Central memory CD8-positive, alpha-beta T cell (primary cell): ENCODE data around the gene AQP5.

Experiments used
- ATAC-seq: fragments of 150-1000 bp; cut with Tn5 transposase; replicated peaks from 2 replicates; pipeline ENCODE4 v1.10.0; 2022; ENCODE audit warnings: mild to moderate bottlenecking, moderate FRiP score, moderate number of reproducible peaks; ENCODE audit not compliant: poor library complexity, severe bottlenecking; ENCODE audit errors: extremely low read depth
- DNase-seq, 2 donors: peaks; one replicate each; pipeline ENCODE4 v3.0.0; 2021; ENCODE audit warnings: low spot score in 2 of 2
- H3K27ac Mint-ChIP-seq: one replicate; pipeline ENCODE4 v1.8.0; 2022; ENCODE audit warnings: low read depth, mild to moderate bottlenecking, moderate library complexity, mixed read lengths
- H3K27me3 Mint-ChIP-seq: one replicate; pipeline ENCODE4 v1.8.0; 2022; ENCODE audit warnings: mixed read lengths
- H3K36me3 Mint-ChIP-seq: one replicate; pipeline ENCODE4 v1.8.0; 2022; ENCODE audit warnings: mild to moderate bottlenecking, moderate library complexity, mixed read lengths; ENCODE audit not compliant: insufficient read depth
- H3K4me1 Mint-ChIP-seq: one replicate; pipeline ENCODE4 v1.8.0; 2022; ENCODE audit warnings: mixed read lengths
- H3K4me3 Mint-ChIP-seq: one replicate; pipeline ENCODE4 v1.8.0; 2022; ENCODE audit warnings: mild to moderate bottlenecking, moderate library complexity, mixed read lengths
- H3K9me3 Mint-ChIP-seq: one replicate; pipeline ENCODE4 v1.8.0; 2022; ENCODE audit warnings: mixed read lengths

The AQP5 gene

DNA sequence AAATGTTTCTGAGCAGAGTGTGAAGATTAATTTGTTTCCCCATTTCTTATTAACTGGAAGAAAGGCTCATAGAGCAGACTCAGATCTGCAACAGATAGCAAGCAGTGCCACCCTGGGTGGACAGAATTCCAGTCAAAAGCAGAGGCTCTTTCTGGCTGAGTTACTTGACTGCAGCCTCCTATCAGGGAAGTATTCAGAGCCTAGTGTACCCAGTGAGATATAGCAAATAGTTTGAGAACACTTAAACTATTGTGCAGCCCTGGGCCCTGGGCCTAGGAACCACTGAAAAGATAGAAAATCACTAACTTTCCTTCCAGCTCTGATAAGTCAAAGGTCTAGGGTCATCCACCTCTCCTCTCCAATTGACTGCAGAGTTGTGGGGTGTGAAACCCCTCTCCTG is 22.4 kb upstream of the AQP5 start:
- Mint-ChIP-seq H3K4me1 (no peaks in the 10 kb centered on the region), H3K27me3 (no peaks in the 10 kb centered on the region), H3K27ac (no peak overlapping the region), H3K4me3 (no peak overlapping the region), H3K9me3 (no peaks in the 10 kb centered on the region), H3K36me3 (no peaks in the 10 kb centered on the region)
- no peak for ATAC-seq
- DNase-seq = no peak

DNA sequence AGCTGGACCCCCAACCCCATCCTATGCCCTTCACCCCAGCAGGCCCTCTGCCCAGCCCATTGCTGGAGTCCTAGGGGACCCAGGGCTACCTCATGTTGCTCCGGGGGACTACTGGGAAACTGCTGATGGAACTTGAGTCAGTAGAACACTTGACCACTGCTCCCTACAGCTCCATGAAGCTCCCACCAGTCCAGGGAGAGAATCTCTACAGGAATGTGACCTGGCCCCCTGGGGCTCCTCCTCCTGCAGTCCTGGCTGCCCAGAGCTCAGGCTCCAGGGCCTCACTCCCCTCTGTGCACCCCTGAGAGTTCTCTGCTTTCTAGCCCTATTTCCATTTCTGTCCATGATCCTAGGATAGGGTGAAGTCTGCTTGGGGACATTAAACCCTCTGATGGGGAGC is 22.0 kb upstream of the AQP5 start:
- no peaks in the 10 kb centered on the region for H3K9me3 Mint-ChIP-seq
- ATAC-seq (no peak), DNase-seq (no peak)
- H3K36me3 Mint-ChIP-seq = no peaks in the 10 kb centered on the region
- no peaks in the 10 kb centered on the region for H3K4me1 Mint-ChIP-seq
- no peaks in the 10 kb centered on the region for H3K27me3 Mint-ChIP-seq
- H3K4me3 Mint-ChIP-seq = no peak overlapping the region
- H3K27ac Mint-ChIP-seq = no peak overlapping the region

GRCh38 chr12:49941556-49942511 is 19.8 kb upstream of the AQP5 start:
- peaks cover 3% of the 10 kb centered on the region for H3K36me3 Mint-ChIP-seq
- no peaks in the 10 kb centered on the region for H3K27me3 Mint-ChIP-seq
- H3K27ac Mint-ChIP-seq = no peak overlapping the region
- H3K4me1 Mint-ChIP-seq = peaks cover 9% of the 10 kb centered on the region
- no peak overlapping the region for H3K4me3 Mint-ChIP-seq
- DNase-seq (no peak), ATAC-seq (no peak)
- H3K9me3 Mint-ChIP-seq = no peaks in the 10 kb centered on the region

DNA sequence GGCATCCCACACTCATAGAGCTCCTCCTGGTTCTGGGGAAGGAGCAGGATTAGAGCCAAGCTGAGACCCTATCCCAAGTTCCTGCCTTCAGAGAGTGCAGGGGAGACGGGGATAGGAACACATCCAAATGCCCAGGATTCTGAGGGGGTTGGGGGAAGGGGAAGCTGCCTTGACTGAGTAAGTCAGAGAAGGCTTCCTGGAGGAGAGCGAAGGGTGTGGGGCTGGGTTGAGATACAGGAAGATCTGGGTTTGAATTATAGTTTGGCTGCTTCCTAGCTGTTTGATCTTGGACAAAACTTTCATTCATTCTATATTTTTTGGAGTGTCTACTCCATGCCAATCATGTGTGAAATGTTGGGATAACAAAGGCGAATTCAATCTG is 19.2 kb upstream of the AQP5 start:
- no peak overlapping the region for H3K27ac Mint-ChIP-seq
- no peaks in the 10 kb centered on the region for H3K9me3 Mint-ChIP-seq
- H3K4me3 Mint-ChIP-seq = no peak overlapping the region
- peaks cover 3% of the 10 kb centered on the region for H3K36me3 Mint-ChIP-seq
- no peak for DNase-seq
- H3K4me1 Mint-ChIP-seq = peaks cover 9% of the 10 kb centered on the region
- H3K27me3 Mint-ChIP-seq = no peaks in the 10 kb centered on the region
- ATAC-seq = no peak

GRCh38 chr12:49942921-49943624 is 18.6 kb upstream of the AQP5 start:
- H3K27ac Mint-ChIP-seq = no peak overlapping the region
- H3K4me1 Mint-ChIP-seq = peaks cover 9% of the 10 kb centered on the region
- no peaks in the 10 kb centered on the region for H3K9me3 Mint-ChIP-seq
- no peak overlapping the region for H3K4me3 Mint-ChIP-seq
- no peaks in the 10 kb centered on the region for H3K27me3 Mint-ChIP-seq
- no peak for ATAC-seq
- DNase-seq = no peak
- peaks cover 3% of the 10 kb centered on the region for H3K36me3 Mint-ChIP-seq

DNA sequence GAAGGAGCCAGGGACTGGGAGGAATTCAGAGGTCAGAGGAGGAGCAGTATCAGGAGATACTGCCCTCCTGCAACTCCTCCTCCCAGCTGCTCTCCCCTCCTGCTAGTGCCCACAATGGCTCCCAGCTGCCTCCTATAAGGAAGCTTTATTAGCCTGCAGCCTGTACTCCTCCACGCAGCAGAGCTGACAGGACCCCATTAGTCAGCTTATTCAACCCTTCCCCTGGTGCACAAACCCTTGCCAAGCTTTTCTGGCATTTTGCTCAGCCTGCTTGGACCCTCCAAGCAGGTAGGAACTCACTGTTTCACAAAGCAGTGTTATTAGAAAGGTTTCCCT is 18.1 kb upstream of the AQP5 start:
- H3K27me3 Mint-ChIP-seq = peaks cover 4% of the 10 kb centered on the region
- no peak overlapping the region for H3K27ac Mint-ChIP-seq
- ATAC-seq = no peak

GRCh38 chr12:49944046-49944445 is 17.6 kb upstream of the AQP5 start:
- peaks cover 3% of the 10 kb centered on the region for H3K36me3 Mint-ChIP-seq
- DNase-seq = no peak
- no peaks in the 10 kb centered on the region for H3K9me3 Mint-ChIP-seq
- H3K27ac Mint-ChIP-seq = no peak overlapping the region
- H3K4me3 Mint-ChIP-seq = no peak overlapping the region
- peaks cover 9% of the 10 kb centered on the region for H3K4me1 Mint-ChIP-seq
- H3K27me3 Mint-ChIP-seq = peaks cover 8% of the 10 kb centered on the region
- no peak for ATAC-seq

More for the DNA sequence above, 18.1 kb upstream of the AQP5 start:
- no peak for DNase-seq
- peaks cover 9% of the 10 kb centered on the region for H3K4me1 Mint-ChIP-seq
- H3K36me3 Mint-ChIP-seq = peaks cover 3% of the 10 kb centered on the region
- H3K4me3 Mint-ChIP-seq = no peak overlapping the region
- no peaks in the 10 kb centered on the region for H3K9me3 Mint-ChIP-seq

- no peak for ATAC-seq
- Mint-ChIP-seq H3K9me3 (no peaks in the 10 kb centered on the region), H3K36me3 (peaks cover 5% of the 10 kb centered on the region), H3K4me3 (no peak overlapping the region), H3K4me1 (peaks cover 9% of the 10 kb centered on the region), H3K27ac (peak overlapping the region; percentile 90), H3K27me3 (peaks cover 15% of the 10 kb centered on the region)
- DNase-seq = no peak
These were observed 17.0 kb upstream of the AQP5 start for GRCh38 chr12:49944718-49945117.

- Mint-ChIP-seq H3K27ac (peak overlapping the region; percentile 90), H3K36me3 (peaks cover 5% of the 10 kb centered on the region), H3K4me3 (peak overlapping the region; percentile 70), H3K9me3 (no peaks in the 10 kb centered on the region), H3K27me3 (peaks cover 23% of the 10 kb centered on the region), H3K4me1 (peaks cover 9% of the 10 kb centered on the region)
- peak; percentile 99 for ATAC-seq
- peak; percentile 63 to 69 for DNase-seq
These were observed 16.1 kb upstream of the AQP5 start for GRCh38 chr12:49945394-49946080.

GRCh38 chr12:49946086-49946485 is 15.6 kb upstream of the AQP5 start:
- Mint-ChIP-seq H3K27ac (peak overlapping the region; percentile 90), H3K4me1 (peaks cover 9% of the 10 kb centered on the region), H3K36me3 (peaks cover 5% of the 10 kb centered on the region), H3K4me3 (peak overlapping the region; percentile 70), H3K9me3 (no peaks in the 10 kb centered on the region), H3K27me3 (peaks cover 25% of the 10 kb centered on the region)
- DNase-seq (no peak), ATAC-seq (no peak)

DNA sequence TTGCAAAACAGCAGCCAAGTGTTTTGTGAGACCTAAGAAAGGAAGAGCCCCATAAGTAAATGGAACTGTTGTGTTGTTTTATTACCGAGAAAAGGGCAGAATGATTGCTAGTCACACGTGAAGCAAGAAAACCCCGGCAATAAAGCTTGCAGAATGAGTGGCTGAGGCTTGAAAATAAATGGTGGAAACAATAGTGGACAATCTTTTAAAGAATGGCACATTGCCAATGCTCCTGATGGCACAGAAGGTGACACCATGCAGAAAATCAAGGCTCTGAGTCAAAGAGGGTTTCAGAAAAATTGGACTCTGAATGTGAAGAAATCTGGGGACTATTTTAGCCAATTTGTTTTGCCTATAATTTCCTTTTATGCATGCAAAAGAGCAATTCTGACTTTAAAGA is 15.2 kb upstream of the AQP5 start:
- Mint-ChIP-seq H3K4me3 (no peak overlapping the region), H3K27me3 (peaks cover 25% of the 10 kb centered on the region), H3K27ac (no peak overlapping the region), H3K9me3 (no peaks in the 10 kb centered on the region), H3K36me3 (peaks cover 5% of the 10 kb centered on the region), H3K4me1 (peaks cover 9% of the 10 kb centered on the region)
- no peak for DNase-seq
- ATAC-seq = no peak

DNA sequence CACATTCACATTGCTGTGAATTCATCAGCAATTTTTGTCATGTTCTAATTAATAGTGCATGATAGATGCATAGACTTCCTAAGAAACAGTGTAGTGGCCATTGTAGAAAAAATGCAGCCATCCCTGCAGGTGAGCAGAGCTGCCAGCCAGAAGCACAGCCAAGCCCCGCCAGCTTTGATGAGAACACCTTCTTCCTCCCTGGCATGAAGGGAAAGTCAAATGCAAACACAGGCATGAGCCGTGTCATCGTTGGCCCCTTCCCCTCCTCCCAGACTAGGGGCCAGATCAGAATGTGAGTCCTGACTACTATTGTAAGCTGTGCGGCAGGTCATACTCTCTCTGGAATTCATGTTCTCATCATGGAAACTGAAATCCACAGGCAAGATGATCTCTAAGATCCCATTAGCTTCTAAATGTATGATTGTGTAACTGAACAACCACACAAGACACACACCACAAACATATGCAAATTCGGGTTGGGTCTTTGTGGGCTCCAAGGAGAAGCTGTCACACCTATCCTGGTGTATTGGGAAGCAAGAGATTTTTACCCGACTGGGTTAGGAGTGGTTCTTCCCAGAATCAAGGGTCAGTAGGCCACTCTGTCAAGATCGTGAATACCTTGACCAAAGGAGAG is 14.0 kb upstream of the AQP5 start:
- H3K4me3 Mint-ChIP-seq = no peak overlapping the region
- H3K36me3 Mint-ChIP-seq = peaks cover 5% of the 10 kb centered on the region
- no peak overlapping the region for H3K27ac Mint-ChIP-seq
- H3K9me3 Mint-ChIP-seq = no peaks in the 10 kb centered on the region
- DNase-seq = no peak
- peaks cover 25% of the 10 kb centered on the region for H3K27me3 Mint-ChIP-seq
- no peak for ATAC-seq
- peaks cover 9% of the 10 kb centered on the region for H3K4me1 Mint-ChIP-seq
